ENCODE data around the gene GGA1.

Gene GGA1

GRCh38 chr22:37675930-37676735, 67.5 kb downstream of the GGA1 start:
- no peak for DNase-seq (ENCODE audit: low read depth)
- no peak overlapping the region for H3K4me3 ChIP-seq (ENCODE audit: low read depth, low read length)
- TF ChIP-seq CTCF (IDR thresholded peaks at IDR 0.05; ENCODE audit: control insufficient read depth, extremely low read depth, insufficient read depth) = no peak

GRCh38 chr22:37676736-37677492, 68.3 kb downstream of the GGA1 start:
- DNase-seq (ENCODE audit: low read depth) = no peak
- no peak overlapping the region for H3K4me3 ChIP-seq (ENCODE audit: low read depth, low read length)
- no peak for TF ChIP-seq CTCF (IDR thresholded peaks at IDR 0.05; ENCODE audit: control insufficient read depth, extremely low read depth, insufficient read depth)

GRCh38 chr22:37677493-37677974, 68.9 kb downstream of the GGA1 start:
- no peak overlapping the region for H3K4me3 ChIP-seq (ENCODE audit: low read depth, low read length)
- no peak for TF ChIP-seq CTCF (IDR thresholded peaks at IDR 0.05; ENCODE audit: control insufficient read depth, extremely low read depth, insufficient read depth)
- no peak for DNase-seq (ENCODE audit: low read depth)

- no peak for TF ChIP-seq CTCF (IDR thresholded peaks at IDR 0.05; ENCODE audit: control insufficient read depth, extremely low read depth, insufficient read depth)
- H3K4me3 ChIP-seq (ENCODE audit: low read depth, low read length) = no peak overlapping the region
- DNase-seq (ENCODE audit: low read depth) = no peak
Observed at GRCh38 chr22:37678372-37678771, 69.7 kb downstream of the GGA1 start.

GRCh38 chr22:37679670-37680069, 71.0 kb downstream of the GGA1 start:
- DNase-seq (ENCODE audit: low read depth) = no peak
- TF ChIP-seq CTCF (IDR thresholded peaks at IDR 0.05; ENCODE audit: control insufficient read depth, extremely low read depth, insufficient read depth) = no peak
- no peak overlapping the region for H3K4me3 ChIP-seq (ENCODE audit: low read depth, low read length)

- no peak overlapping the region for H3K4me3 ChIP-seq (ENCODE audit: low read depth, low read length)
- no peak for TF ChIP-seq CTCF (IDR thresholded peaks at IDR 0.05; ENCODE audit: control insufficient read depth, extremely low read depth, insufficient read depth)
- no peak for DNase-seq (ENCODE audit: low read depth)
Observed at GRCh38 chr22:37680191-37680851, 71.7 kb downstream of the GGA1 start.

All from LNCaP clone FGC (cell line).